Measurements from ENCODE around the gene FAM3B. TPM values are rescaled to one million over a fixed set of nuclear protein-coding genes. Genes with fewer than 3 reads are reported as not detected.

The FAM3B gene
- total and polyA plus RNA-seq, 2 experiments from 2014 or later: 35.4 to 49.7 TPM

- Histone ChIP-seq H3K9me3 (ENCODE audit: low read depth) (no peaks in the 10 kb centered on the region), H3K36me3 (replicated peaks; ENCODE audit: insufficient read depth, low read depth) (no peaks in the 10 kb centered on the region), H3K9me2 (replicated peaks; ENCODE audit: insufficient read depth) (no peaks in the 10 kb centered on the region), H2AFZ (no peak overlapping the region), H3K4me1 (ENCODE audit: insufficient read depth) (no peaks in the 10 kb centered on the region), H3K4me2 (no peak overlapping the region), H4K20me1 (ENCODE audit: insufficient read depth, poor library complexity, severe bottlenecking) (no peaks in the 10 kb centered on the region), H3K27me3 (no peaks in the 10 kb centered on the region), H3K79me2 (no peaks in the 10 kb centered on the region), H3K4me3 (no peak overlapping the region), H3K27ac (no peak overlapping the region)
- TF ChIP-seq CTCF (IDR thresholded peaks at IDR 0.05; ENCODE audit: poor library complexity) (no peak), EZH2phosphoT487 (IDR thresholded peaks at IDR 0.05; ENCODE audit: low read depth, severe bottlenecking, unreplicated experiment) (no peak), EZH2 (IDR thresholded peaks at IDR 0.05; ENCODE audit: borderline replicate concordance) (no peak)
- 90% methylated on average over 19 of the region's 19 CpGs for WGBS (ENCODE audit: low lambda C conversion rate, missing lambda C conversion rate)
- no peak for DNase-seq (ENCODE audit: low spot score)
These were observed 33.2 kb downstream of the FAM3B start for GRCh38 chr21:41349619-41350390.

GRCh38 chr21:41350436-41351155 is 34.0 kb downstream of the FAM3B start:
- Histone ChIP-seq H3K4me3 (no peak overlapping the region), H3K27ac (no peak overlapping the region), H3K9me3 (ENCODE audit: low read depth) (no peaks in the 10 kb centered on the region), H3K36me3 (replicated peaks; ENCODE audit: insufficient read depth, low read depth) (no peaks in the 10 kb centered on the region), H3K9me2 (replicated peaks; ENCODE audit: insufficient read depth) (no peaks in the 10 kb centered on the region), H2AFZ (no peak overlapping the region), H3K4me1 (ENCODE audit: insufficient read depth) (no peaks in the 10 kb centered on the region), H3K27me3 (no peaks in the 10 kb centered on the region), H3K79me2 (no peaks in the 10 kb centered on the region), H3K4me2 (no peak overlapping the region), H4K20me1 (ENCODE audit: insufficient read depth, poor library complexity, severe bottlenecking) (no peaks in the 10 kb centered on the region)
- TF ChIP-seq EZH2phosphoT487 (IDR thresholded peaks at IDR 0.05; ENCODE audit: low read depth, severe bottlenecking, unreplicated experiment): no peak
- no peak for TF ChIP-seq CTCF (IDR thresholded peaks at IDR 0.05; ENCODE audit: poor library complexity)
- no peak for TF ChIP-seq EZH2 (IDR thresholded peaks at IDR 0.05; ENCODE audit: borderline replicate concordance)
- WGBS (ENCODE audit: low lambda C conversion rate, missing lambda C conversion rate): 96% methylated on average over 16 of the region's 16 CpGs
- no peak for DNase-seq (ENCODE audit: low spot score)

DNA sequence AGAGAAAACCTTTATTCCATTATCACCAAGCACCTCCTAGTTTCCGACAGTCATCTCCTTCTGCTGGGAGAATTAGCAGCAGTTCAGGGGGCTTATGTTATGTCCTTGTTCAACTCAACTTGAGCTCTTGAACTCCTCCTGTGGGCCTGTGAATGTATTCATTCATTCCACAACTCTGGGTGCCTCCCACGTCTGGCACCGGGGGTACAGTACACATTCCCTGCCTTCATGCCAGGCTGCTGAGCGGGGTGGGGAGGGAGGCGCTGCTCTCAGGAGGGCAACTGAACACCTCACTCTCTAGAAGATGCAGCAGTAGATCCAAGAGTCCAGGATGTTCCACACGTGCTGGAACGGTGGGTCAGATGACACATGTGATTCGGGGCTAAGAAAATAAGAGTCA is 40.9 kb downstream of the FAM3B start:
- Histone ChIP-seq H3K9me3 (ENCODE audit: low read depth) (no peaks in the 10 kb centered on the region), H3K4me1 (ENCODE audit: insufficient read depth) (peaks cover 3% of the 10 kb centered on the region), H2AFZ (no peak overlapping the region), H4K20me1 (ENCODE audit: insufficient read depth, poor library complexity, severe bottlenecking) (no peaks in the 10 kb centered on the region), H3K79me2 (no peaks in the 10 kb centered on the region), H3K4me3 (no peak overlapping the region), H3K9me2 (replicated peaks; ENCODE audit: insufficient read depth) (no peaks in the 10 kb centered on the region), H3K4me2 (no peak overlapping the region), H3K36me3 (replicated peaks; ENCODE audit: insufficient read depth, low read depth) (no peaks in the 10 kb centered on the region), H3K27ac (no peak overlapping the region), H3K27me3 (no peaks in the 10 kb centered on the region)
- TF ChIP-seq EZH2phosphoT487 (IDR thresholded peaks at IDR 0.05; ENCODE audit: low read depth, severe bottlenecking, unreplicated experiment) (no peak), EZH2 (IDR thresholded peaks at IDR 0.05; ENCODE audit: borderline replicate concordance) (no peak), CTCF (IDR thresholded peaks at IDR 0.05; ENCODE audit: poor library complexity) (no peak)
- 70% methylated on average over 8 of the region's 8 CpGs for WGBS (ENCODE audit: low lambda C conversion rate, missing lambda C conversion rate)
- DNase-seq (ENCODE audit: low spot score): no peak
